PFSK-1 (cell line): Measurements from ENCODE around the gene ACSF2.

Source experiments
- FOXP2 ChIP-seq: optimal IDR thresholded peaks from 2 replicates; pipeline ENCODE3; 2011; ENCODE audit warnings: borderline replicate concordance, control low read depth, inconsistent platforms; ENCODE audit not compliant: insufficient read depth; ENCODE audit errors: extremely low read length, extremely low read depth
- POLR2AphosphoS5 ChIP-seq: IDR thresholded peaks from 2 replicates; pipeline ENCODE4 v1.6.1; 2012; ENCODE audit warnings: low read depth, mild to moderate bottlenecking, control low read depth, low read length, moderate library complexity
- REST ChIP-seq, 2 experiments: IDR thresholded peaks; 2 replicates each; pipeline versions ENCODE4 v1.6.1 to v1.8.0; 2011 to 2012; ENCODE audit warnings: low read depth in 2 of 2, low read length in 2 of 2, control low read depth in 1 of 2, inconsistent platforms in 1 of 2, mild to moderate bottlenecking in 1 of 2, moderate library complexity in 1 of 2; ENCODE audit not compliant: insufficient read depth in 1 of 2
- SIN3A ChIP-seq: IDR thresholded peaks from 2 replicates; pipeline ENCODE4 v1.6.1; 2012; ENCODE audit warnings: mild to moderate bottlenecking, low read length, moderate library complexity, borderline replicate concordance; ENCODE audit not compliant: insufficient read depth
- TAF1 ChIP-seq: IDR thresholded peaks from 2 replicates; pipeline ENCODE4 v1.6.1; 2012; ENCODE audit warnings: low read length, control low read depth, borderline replicate concordance; ENCODE audit not compliant: insufficient read depth

Gene ACSF2

GRCh38 chr17:50407921-50408320, 18.1 kb upstream of the ACSF2 start:
- no peak for TF ChIP-seq TAF1

DNA sequence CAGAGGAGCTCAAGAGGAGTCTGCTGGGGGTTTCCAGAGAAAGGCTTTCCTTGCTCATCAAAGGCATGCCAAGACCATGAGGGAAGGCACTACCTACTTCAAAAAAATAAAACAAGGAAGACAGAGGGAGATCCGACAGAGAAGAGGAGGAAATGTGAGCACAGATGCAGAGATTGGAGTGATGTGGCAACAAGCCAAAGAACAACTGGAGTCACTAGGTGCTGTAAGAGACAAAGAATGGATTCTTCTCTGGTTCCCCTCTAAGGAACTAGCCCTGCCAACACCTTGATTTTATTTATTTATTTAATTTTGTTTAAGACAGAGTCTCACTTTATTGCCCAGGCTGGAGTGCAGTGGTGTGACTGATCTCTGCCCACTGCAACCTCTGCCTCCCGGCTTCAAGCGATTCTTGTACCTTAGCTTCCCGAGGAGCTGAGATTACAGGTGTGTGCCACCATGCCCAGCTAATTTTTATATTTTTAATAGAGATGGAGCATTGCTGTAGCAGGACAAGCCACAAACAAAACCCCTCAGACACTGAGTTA, 13.8 kb upstream of the ACSF2 start:
- TF ChIP-seq POLR2AphosphoS5 (no peak), FOXP2 (no peak), TAF1 (no peak), SIN3A (no peak), REST (IDR thresholded peaks at IDR 0.05; ENCODE audit: insufficient read depth in 1 of 2, low read depth in 2 of 2, low read length in 2 of 2) (no peak)

DNA sequence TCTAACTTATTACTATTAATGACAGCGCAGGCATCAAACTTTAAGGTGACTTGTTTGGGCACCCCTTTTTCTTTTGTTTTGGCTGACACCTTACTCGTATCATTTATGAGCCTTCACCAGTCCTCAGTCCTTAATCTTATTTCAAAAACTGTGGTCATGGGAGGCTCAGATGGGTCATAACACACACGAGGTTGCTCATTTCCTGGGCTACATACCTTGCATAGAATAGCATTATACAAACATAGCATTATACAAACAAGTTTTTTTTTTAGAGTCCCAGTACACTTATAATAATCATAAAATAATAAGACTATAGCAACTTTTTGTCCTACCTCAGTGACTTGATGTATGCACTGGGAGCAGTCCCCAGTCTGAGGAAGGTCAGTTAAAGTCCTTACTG, 11.2 kb upstream of the ACSF2 start:
- TF ChIP-seq FOXP2 (no peak), TAF1 (no peak), POLR2AphosphoS5 (no peak), REST (IDR thresholded peaks at IDR 0.05; ENCODE audit: insufficient read depth in 1 of 2, low read depth in 2 of 2, low read length in 2 of 2) (no peak), SIN3A (no peak)

GRCh38 chr17:50420419-50421112, 5.5 kb upstream of the ACSF2 start:
- TF ChIP-seq REST (IDR thresholded peaks at IDR 0.05; ENCODE audit: insufficient read depth in 1 of 2, low read depth in 2 of 2, low read length in 2 of 2), result no peak
- no peak for TF ChIP-seq POLR2AphosphoS5
- TF ChIP-seq SIN3A, result no peak
- TF ChIP-seq FOXP2, result no peak
- no peak for TF ChIP-seq TAF1

- no peak for TF ChIP-seq POLR2AphosphoS5
- TF ChIP-seq TAF1, result no peak
- no peak for TF ChIP-seq REST (IDR thresholded peaks at IDR 0.05; ENCODE audit: insufficient read depth in 1 of 2, low read depth in 2 of 2, low read length in 2 of 2)
- no peak for TF ChIP-seq FOXP2
- TF ChIP-seq SIN3A, result no peak
Observed at GRCh38 chr17:50421308-50422051, 4.5 kb upstream of the ACSF2 start.
